ENCODE results near the gene TAGAP.

TAGAP gene

GRCh38 chr6:159065759-159066329 lies 21.1 kb upstream of the TAGAP start:
- in situ Hi-C loops (cut with HindIII; ENCODE audit: low pct_unique_long_range_greater_than_20kb, low sequenced_read_pairs): no loop called here
- TF ChIP-seq JUND (IDR thresholded peaks at IDR 0.05; ENCODE audit: low read depth): no peak

GRCh38 chr6:159065091-159065490 lies 20.3 kb upstream of the TAGAP start:
- no peak for DNase-seq (ENCODE audit: low read depth in 1 of 2, low spot score in 1 of 2)
- TF ChIP-seq JUND (IDR thresholded peaks at IDR 0.05; ENCODE audit: low read depth): no peak
- in situ Hi-C loops (cut with HindIII; ENCODE audit: low pct_unique_long_range_greater_than_20kb, low sequenced_read_pairs): no loop called here

More at GRCh38 chr6:159065759-159066329, 21.1 kb upstream of the TAGAP start:
- no peak for DNase-seq (ENCODE audit: low read depth in 1 of 2, low spot score in 1 of 2)

GRCh38 chr6:159064477-159064876 lies 19.7 kb upstream of the TAGAP start:
- TF ChIP-seq JUND (IDR thresholded peaks at IDR 0.05; ENCODE audit: low read depth): no peak
- DNase-seq (ENCODE audit: low read depth in 1 of 2, low spot score in 1 of 2): no peak
- in situ Hi-C loops (cut with HindIII; ENCODE audit: low pct_unique_long_range_greater_than_20kb, low sequenced_read_pairs): no loop called here

DNA sequence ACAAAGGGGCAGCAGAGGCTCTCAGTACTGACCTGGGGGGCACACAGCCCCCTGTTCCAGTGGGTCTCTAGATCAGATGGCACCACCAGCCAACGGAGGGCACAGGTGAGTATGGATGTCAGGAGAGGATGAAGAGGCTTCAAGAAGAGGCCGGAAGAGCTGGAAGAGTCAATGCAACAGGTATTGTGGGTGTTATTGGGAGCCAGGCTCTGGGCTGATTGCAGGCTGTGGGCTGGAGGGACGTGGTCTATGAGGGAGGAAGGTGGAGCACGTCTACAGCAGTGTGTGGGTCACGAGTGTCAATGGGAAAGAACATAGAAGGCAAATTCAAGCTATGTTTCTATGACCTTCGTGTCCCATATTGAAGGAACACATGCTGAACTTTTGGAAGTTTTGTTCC lies 18.8 kb upstream of the TAGAP start:
- in situ Hi-C loops (cut with HindIII; ENCODE audit: low pct_unique_long_range_greater_than_20kb, low sequenced_read_pairs): no loop called here
- DNase-seq (ENCODE audit: low read depth in 1 of 2, low spot score in 1 of 2): no peak
- no peak for TF ChIP-seq JUND (IDR thresholded peaks at IDR 0.05; ENCODE audit: low read depth)

GRCh38 chr6:159062976-159063375 lies 18.2 kb upstream of the TAGAP start:
- in situ Hi-C loops (cut with HindIII; ENCODE audit: low pct_unique_long_range_greater_than_20kb, low sequenced_read_pairs): no loop called here
- no peak for DNase-seq (ENCODE audit: low read depth in 1 of 2, low spot score in 1 of 2)
- no peak for TF ChIP-seq JUND (IDR thresholded peaks at IDR 0.05; ENCODE audit: low read depth)

DNA sequence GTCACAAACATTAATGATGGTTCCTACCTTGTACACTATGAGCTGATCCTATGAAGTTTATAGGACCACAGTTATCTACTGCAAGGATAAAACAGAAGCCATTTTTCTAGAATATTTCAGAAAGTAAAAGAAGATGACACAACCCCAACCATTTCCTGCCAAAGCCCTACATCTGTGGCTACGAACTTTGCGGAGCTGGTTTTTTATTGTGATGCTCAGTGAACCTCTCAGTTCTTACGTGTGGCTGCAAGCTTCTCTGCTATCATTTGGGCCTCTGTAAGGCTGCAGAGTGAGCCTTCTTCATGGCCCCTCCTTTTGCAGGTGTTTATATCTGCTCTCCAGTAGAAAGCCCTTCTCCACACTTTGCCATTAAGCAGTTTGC lies 17.8 kb upstream of the TAGAP start:
- in situ Hi-C loops (cut with HindIII; ENCODE audit: low pct_unique_long_range_greater_than_20kb, low sequenced_read_pairs): no loop called here
- TF ChIP-seq JUND (IDR thresholded peaks at IDR 0.05; ENCODE audit: low read depth): no peak
- DNase-seq (ENCODE audit: low read depth in 1 of 2, low spot score in 1 of 2): no peak

DNA sequence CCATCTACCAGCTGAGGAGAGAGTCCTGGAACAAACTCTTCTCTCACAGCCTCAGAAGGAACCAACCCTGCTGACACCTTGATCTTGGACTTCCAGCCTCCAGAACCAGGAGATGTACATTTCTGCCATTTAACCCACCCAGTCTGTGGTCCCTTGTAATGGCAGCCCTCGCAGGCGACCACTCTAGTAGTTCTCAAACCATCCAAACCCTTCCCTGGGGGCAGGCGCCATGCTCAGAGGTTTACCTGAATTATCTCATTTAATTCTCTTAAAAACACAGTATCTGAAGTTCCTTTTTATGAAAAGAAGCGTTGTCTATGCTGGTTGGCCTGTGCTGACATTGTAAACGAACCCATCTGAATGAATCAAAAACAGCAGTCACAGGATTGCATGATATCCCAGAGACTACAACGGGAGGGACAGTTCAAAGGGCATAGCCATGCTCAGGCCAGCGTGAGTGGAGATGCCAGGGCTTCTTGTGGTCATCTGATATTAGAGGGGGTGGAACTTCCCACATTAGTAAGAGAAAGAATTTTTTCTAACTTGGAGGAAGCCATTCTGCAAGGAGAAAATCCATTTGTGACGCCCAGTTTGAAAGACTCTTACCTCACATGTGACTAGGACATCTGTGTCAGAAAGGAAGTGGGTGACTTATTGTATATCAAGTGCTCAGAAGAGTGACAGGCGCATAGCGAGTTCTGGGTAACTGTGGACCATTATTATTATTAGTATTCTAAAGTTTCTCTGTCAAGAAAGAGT lies 17.2 kb upstream of the TAGAP start:
- TF ChIP-seq JUND (IDR thresholded peaks at IDR 0.05; ENCODE audit: low read depth): no peak
- DNase-seq (ENCODE audit: low read depth in 1 of 2, low spot score in 1 of 2): no peak
- in situ Hi-C loops (cut with HindIII; ENCODE audit: low pct_unique_long_range_greater_than_20kb, low sequenced_read_pairs): no loop called here

DNA sequence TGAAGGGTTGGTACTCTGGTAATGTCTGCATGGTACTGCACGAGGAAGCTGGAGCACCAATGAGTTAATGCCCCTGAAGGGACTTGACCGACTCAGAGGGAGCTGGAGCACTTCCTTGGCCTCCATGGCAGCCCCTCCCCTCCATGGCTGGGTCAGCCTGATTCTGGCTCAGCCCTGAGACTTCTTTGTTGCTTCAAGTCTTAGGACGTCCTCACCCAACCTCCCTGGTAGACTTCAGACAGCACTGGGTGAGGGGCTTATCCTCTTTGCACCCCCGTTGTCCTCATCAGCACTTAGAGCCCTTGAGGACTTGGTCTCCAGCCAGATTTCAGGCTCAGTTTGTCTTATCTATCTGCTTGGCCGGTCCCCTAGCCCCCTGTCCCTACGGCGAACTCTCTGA lies 16.4 kb upstream of the TAGAP start:
- in situ Hi-C loops (cut with HindIII; ENCODE audit: low pct_unique_long_range_greater_than_20kb, low sequenced_read_pairs): no loop called here
- DNase-seq (ENCODE audit: low read depth in 1 of 2, low spot score in 1 of 2): no peak
- TF ChIP-seq JUND (IDR thresholded peaks at IDR 0.05; ENCODE audit: low read depth): no peak

DNA sequence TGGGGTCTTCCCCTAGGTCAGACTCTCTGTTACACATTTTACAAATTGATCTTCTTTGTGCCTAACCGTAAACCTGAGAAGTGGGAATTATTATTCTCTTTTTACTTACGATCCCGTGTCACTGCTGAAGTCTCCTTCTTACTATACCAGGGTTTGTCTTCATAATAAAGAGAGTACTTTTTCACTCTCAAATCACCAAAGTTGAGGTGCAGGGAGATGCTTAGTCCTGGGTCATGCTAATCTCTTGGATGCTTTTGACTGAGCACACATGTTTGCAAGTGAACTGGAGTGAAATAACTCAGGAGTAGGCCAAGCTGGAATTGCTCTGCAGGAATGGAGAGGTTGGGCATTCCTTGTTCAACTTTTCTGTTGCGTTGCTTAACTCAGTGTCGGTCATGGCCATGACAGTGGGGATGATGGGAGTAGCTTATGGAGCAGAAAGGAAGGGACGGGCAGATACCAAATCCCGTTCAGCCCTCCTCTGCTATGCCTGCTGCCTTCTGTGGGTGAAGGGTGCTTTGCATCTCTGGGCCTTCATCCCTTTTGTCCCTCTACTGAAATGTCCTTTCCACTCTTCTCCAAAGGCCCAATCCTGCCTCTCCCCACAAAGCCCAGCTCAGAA lies 15.2 kb upstream of the TAGAP start:
- TF ChIP-seq JUND (IDR thresholded peaks at IDR 0.05; ENCODE audit: low read depth): no peak
- in situ Hi-C loops (cut with HindIII; ENCODE audit: low pct_unique_long_range_greater_than_20kb, low sequenced_read_pairs): no loop called here
- no peak for DNase-seq (ENCODE audit: low read depth in 1 of 2, low spot score in 1 of 2)

DNA sequence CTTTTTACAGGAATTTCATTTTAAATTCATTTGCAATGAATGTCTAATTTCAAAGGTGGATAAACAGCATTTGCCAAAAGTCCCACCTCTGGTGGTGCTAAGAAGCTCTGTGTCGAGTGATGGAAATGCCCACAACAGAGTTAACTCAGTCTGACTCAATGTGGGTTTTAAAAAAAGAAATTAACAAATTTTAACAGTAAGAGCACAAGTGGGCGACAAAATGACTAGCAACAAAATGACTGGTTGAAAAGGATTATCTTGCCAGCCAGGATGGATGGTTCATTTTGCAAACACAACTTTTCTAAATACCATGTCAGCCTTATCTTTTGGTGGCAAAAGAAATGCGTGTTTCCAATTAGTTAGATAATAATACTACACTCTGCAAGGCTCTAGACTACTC lies 14.3 kb upstream of the TAGAP start:
- no peak for DNase-seq (ENCODE audit: low read depth in 1 of 2, low spot score in 1 of 2)
- TF ChIP-seq JUND (IDR thresholded peaks at IDR 0.05; ENCODE audit: low read depth): no peak
- in situ Hi-C loops (cut with HindIII; ENCODE audit: low pct_unique_long_range_greater_than_20kb, low sequenced_read_pairs): no loop called here

GRCh38 chr6:159056899-159057298 lies 12.1 kb upstream of the TAGAP start:
- in situ Hi-C loops (cut with HindIII; ENCODE audit: low pct_unique_long_range_greater_than_20kb, low sequenced_read_pairs): no loop called here
- no peak for DNase-seq (ENCODE audit: low read depth in 1 of 2, low spot score in 1 of 2)
- no peak for TF ChIP-seq JUND (IDR thresholded peaks at IDR 0.05; ENCODE audit: low read depth)

DNA sequence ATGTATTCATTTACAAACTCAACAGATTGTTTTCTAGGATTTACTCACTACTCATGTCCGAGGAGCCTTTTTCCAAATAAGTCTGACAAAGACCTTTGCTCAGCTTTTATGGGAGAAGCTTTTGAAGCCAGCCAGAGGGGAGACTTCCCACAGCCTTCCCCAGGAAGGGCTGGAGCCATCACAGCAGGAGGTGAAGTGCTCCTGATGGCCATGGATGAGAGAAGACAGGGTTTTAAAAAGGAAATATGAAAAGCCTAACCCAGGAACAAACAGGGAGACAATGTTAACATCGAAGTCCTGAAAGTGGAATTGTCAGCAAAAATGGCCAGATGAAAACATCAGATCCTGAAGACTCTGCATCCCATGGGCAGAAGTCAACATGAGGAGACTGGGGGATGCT lies 11.6 kb upstream of the TAGAP start:
- no peak for TF ChIP-seq JUND (IDR thresholded peaks at IDR 0.05; ENCODE audit: low read depth)
- no peak for DNase-seq (ENCODE audit: low read depth in 1 of 2, low spot score in 1 of 2)
- in situ Hi-C loops (cut with HindIII; ENCODE audit: low pct_unique_long_range_greater_than_20kb, low sequenced_read_pairs): no loop called here

GRCh38 chr6:159056003-159056402 lies 11.2 kb upstream of the TAGAP start:
- no peak for TF ChIP-seq JUND (IDR thresholded peaks at IDR 0.05; ENCODE audit: low read depth)
- in situ Hi-C loops (cut with HindIII; ENCODE audit: low pct_unique_long_range_greater_than_20kb, low sequenced_read_pairs): no loop called here
- DNase-seq (ENCODE audit: low read depth in 1 of 2, low spot score in 1 of 2): no peak
